Measurements from ENCODE around the gene MED15. TPM values are rescaled to one million over a fixed set of nuclear protein-coding genes. Genes with fewer than 3 reads are reported as not detected.
A peak's percentile ranks its signal among the peaks of the same experiment; 100 is the strongest.
"Not testable (repeated sequence)": the region's sequence is repeated elsewhere in the genome, so short reads cannot be mapped to it uniquely, and the experiment has no call there.

MED15 gene
- polyA plus RNA-seq, 3 donors from 2014 or later = 12.1 to 91.3 (median 23.0) TPM

DNA sequence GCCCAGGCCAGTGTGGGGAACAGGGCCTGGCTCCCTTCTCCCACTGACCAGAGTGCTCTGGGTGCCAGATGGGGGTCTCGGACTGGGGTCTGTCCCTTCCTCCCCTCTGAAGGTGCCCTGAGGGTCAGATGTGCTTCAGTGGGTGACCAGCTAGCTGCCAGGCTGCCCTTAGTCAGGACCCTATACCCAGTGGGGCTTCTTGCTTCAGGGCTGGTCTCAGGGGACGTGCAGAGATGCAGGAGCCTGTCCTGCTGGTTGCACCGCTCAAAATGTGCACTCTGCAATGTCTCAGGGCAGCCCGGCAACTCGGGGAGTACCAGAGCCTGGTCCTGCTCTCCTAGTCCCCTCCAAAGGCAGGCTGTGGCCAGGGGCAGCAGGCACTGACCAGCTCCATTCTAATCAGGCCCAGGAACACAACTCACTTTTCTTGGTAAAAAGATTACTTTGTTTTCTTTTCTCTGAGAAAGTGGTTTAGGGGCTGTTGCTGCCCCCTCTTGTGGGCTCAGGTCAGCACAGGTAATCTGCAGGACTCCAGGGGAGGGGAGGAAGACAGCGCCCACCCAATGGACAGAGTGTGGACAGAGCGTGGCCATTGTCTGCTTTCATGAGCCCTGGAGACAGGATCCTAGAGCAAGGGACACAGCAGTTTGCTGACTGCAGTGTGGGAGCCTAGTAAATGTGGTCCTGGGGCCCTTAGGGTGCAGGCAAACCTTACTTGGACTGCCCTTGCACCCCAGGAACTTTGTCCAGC lies 80.9 kb downstream of the MED15 start:
- peak overlapping the region in 4 of 6 donors; percentile 44 to 69 (median 64) for H3K27ac Mint-ChIP-seq

DNA sequence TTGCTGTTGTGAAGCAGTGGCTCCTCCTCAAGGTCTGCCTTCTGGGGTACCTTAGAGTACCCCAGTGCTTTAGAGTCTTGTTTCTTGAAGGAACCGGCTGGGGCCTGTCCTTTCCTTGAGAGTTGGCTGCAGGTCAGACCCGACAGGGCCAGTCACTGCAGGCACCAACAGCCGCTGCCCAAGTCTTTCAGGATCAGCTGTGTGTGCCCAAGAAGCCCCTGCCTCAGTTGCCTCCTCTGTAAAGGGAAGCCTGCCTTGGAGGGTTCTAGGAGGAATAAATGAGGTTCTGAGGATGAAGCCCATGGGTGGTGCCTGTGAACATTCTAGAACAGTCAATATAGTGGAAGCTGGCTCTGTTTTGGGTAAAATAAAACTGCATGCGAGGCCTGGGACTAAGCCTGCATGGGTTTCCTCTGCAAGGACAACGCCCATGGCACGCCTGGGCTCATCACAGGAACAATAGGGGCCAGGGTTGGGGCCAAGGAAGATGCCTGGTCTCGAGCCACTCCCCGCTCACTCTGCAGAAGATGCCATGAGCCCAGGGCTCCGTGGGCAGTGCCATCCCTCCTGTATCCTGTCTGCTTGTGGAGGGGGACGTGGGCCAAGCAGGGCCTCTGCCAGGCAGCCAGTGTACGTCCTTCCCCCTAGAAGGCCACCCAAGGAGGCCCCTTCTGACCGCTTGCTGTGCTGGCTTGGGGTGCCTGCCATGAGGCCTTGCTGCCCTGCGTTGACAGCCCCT lies 81.6 kb downstream of the MED15 start:
- Mint-ChIP-seq H3K4me3 (no peak overlapping the region), H3K36me3 (peaks cover 3 to 8% (median 3%) of the 10 kb centered on the region in 3 donors), H3K27ac (peak overlapping the region in 3 of 6 donors; percentile 12 to 59 (median 44)), H3K4me1 (peaks cover 7 to 14% of the 10 kb centered on the region in 2 donors), H3K9me3 (no peaks in the 10 kb centered on the region), H3K27me3 (ENCODE audit: low read depth in 3 of 3) (peaks cover 0 to 9% (median 6%) of the 10 kb centered on the region in 3 donors)
- no peak for DNase-seq

More for the DNA sequence above, 80.9 kb downstream of the MED15 start:
- no peaks in the 10 kb centered on the region for H3K9me3 Mint-ChIP-seq
- peaks cover 3 to 13% (median 3%) of the 10 kb centered on the region in 3 donors for H3K36me3 Mint-ChIP-seq
- peaks cover 0 to 9% (median 6%) of the 10 kb centered on the region in 3 donors for H3K27me3 Mint-ChIP-seq (ENCODE audit: low read depth in 3 of 3)
- DNase-seq = no peak
- H3K4me1 Mint-ChIP-seq = peaks cover 6 to 7% of the 10 kb centered on the region in 2 donors
- H3K4me3 Mint-ChIP-seq = no peak overlapping the region

GRCh38 chr22:20589614-20590476 lies 82.4 kb downstream of the MED15 start:
- peaks cover 0 to 6% (median 6%) of the 10 kb centered on the region in 3 donors for H3K27me3 Mint-ChIP-seq (ENCODE audit: low read depth in 3 of 3)
- H3K9me3 Mint-ChIP-seq = no peaks in the 10 kb centered on the region
- H3K27ac Mint-ChIP-seq = peak overlapping the region in 1 of 6 donors; percentile 59
- H3K4me1 Mint-ChIP-seq = peaks cover 7 to 14% of the 10 kb centered on the region in 2 donors
- peaks cover 3 to 6% (median 3%) of the 10 kb centered on the region in 3 donors for H3K36me3 Mint-ChIP-seq
- DNase-seq = no peak
- no peak overlapping the region for H3K4me3 Mint-ChIP-seq

GRCh38 chr22:20590477-20591294 lies 83.3 kb downstream of the MED15 start:
- H3K4me3 Mint-ChIP-seq = no peak overlapping the region
- H3K27ac Mint-ChIP-seq = peak overlapping the region in 5 of 6 donors; percentile 14 to 49 (median 44)
- H3K9me3 Mint-ChIP-seq = no peaks in the 10 kb centered on the region
- peaks cover 0 to 4% (median 2%) of the 10 kb centered on the region in 3 donors for H3K27me3 Mint-ChIP-seq (ENCODE audit: low read depth in 3 of 3)
- H3K4me1 Mint-ChIP-seq = peaks cover 7 to 14% of the 10 kb centered on the region in 2 donors
- no peak for DNase-seq
- H3K36me3 Mint-ChIP-seq = peaks cover 3 to 6% (median 3%) of the 10 kb centered on the region in 3 donors

DNA sequence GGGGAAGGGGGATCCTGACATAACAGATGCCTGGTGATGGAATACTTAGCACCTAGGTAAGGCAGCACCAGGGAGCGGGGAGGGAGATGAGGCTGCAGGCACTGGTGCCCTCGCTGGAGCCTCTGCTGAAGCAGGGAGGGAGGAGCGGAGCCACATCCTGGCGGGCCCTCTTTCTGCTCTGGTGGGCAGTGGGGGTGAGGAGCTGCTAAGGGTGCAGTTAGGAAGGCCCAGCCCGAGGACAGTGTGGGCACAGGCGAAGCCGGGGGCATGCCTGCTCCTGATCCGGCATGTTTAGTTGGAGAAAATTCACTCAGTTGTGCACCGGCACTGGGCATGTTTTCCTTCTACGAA lies 83.9 kb downstream of the MED15 start:
- Mint-ChIP-seq H3K36me3 (peaks cover 3 to 6% (median 3%) of the 10 kb centered on the region in 3 donors), H3K27ac (peak overlapping the region in 4 of 6 donors; percentile 14 to 46 (median 34))
- no peak for DNase-seq

DNA sequence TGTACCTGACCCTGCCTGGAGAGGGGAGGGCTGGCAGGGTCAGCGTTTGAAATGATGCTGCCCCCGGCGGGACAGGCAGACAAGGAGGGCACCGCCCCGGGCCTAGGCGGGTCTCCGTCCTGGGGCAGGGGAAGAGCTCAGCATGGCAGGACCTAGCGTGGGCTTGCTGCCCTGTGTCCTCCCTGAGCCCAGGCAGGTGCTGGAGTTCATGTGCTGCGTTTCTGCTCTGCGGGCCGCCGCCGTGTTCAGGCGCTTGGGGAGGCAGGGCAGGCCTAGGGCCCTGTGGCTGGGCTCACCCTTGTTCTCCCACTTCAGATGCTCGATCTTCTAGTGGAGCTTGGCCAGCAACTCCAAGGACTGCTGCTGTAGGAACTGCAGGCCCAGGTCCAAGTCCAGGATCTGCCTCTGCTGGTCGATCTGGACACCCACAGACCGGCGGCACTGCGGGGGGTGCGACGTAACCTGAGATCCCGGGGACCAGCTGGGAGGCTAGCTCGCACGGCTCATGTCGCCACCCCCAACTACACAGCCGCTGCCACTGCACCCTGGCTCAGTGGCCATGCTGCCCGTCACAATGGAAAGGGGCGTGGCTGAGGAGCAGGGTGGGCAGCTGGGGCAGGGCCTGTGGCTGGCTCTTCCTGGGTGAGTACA lies 84.4 kb downstream of the MED15 start:
- H3K27ac Mint-ChIP-seq = no peak overlapping the region
- peaks cover 1% of the 10 kb centered on the region in 3 donors for H3K36me3 Mint-ChIP-seq
- DNase-seq = no peak
- H3K27me3 Mint-ChIP-seq (ENCODE audit: low read depth in 3 of 3) = peaks cover 0 to 4% (median 2%) of the 10 kb centered on the region in 3 donors
- no peak overlapping the region for H3K4me3 Mint-ChIP-seq
- H3K4me1 Mint-ChIP-seq = peaks cover 7 to 14% of the 10 kb centered on the region in 2 donors
- no peaks in the 10 kb centered on the region for H3K9me3 Mint-ChIP-seq

More for the DNA sequence above, 83.9 kb downstream of the MED15 start:
- Mint-ChIP-seq H3K4me3 (no peak overlapping the region), H3K4me1 (peaks cover 7 to 14% of the 10 kb centered on the region in 2 donors), H3K9me3 (no peaks in the 10 kb centered on the region), H3K27me3 (ENCODE audit: low read depth in 3 of 3) (peaks cover 0 to 4% (median 2%) of the 10 kb centered on the region in 3 donors)

- DNase-seq; H3K9me3 Mint-ChIP-seq; H3K36me3 Mint-ChIP-seq; H3K4me3 Mint-ChIP-seq; H3K27me3 Mint-ChIP-seq (ENCODE audit: low read depth in 3 of 3): not testable (repeated sequence)
- H3K4me1 Mint-ChIP-seq = peaks cover 7 to 14% of the 10 kb centered on the region in 2 donors
- peak overlapping the region in 1 of 6 donors; percentile 40 for H3K27ac Mint-ChIP-seq
These were observed 86.6 kb downstream of the MED15 start for GRCh38 chr22:20594038-20594437.

DNA sequence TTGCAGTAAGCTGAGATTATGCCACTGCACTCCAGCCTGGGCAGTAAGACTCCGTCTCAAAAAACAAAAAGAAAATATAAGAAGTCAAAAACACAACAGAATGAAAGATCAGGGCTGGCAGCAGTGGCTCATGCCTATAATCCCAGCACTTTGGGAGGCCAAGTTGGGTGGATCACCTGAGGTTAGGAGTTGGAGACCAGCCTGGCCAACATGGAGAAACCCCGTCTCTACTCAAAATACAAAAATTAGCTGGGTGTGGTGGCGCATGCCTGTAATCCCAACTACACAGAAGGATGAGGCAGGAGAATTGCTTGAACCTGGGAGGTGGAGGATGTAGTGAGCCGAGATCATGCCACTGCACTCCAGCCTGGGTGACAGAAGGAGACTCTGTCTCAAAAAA lies 87.1 kb downstream of the MED15 start:
- DNase-seq; H3K9me3 Mint-ChIP-seq; H3K27me3 Mint-ChIP-seq (ENCODE audit: low read depth in 3 of 3); H3K4me3 Mint-ChIP-seq; H3K27ac Mint-ChIP-seq; H3K36me3 Mint-ChIP-seq: not testable (repeated sequence)
- peaks cover 7 to 14% of the 10 kb centered on the region in 2 donors for H3K4me1 Mint-ChIP-seq

- no peak for DNase-seq
These were observed 88.1 kb downstream of the MED15 start for GRCh38 chr22:20595461-20595860.

DNA sequence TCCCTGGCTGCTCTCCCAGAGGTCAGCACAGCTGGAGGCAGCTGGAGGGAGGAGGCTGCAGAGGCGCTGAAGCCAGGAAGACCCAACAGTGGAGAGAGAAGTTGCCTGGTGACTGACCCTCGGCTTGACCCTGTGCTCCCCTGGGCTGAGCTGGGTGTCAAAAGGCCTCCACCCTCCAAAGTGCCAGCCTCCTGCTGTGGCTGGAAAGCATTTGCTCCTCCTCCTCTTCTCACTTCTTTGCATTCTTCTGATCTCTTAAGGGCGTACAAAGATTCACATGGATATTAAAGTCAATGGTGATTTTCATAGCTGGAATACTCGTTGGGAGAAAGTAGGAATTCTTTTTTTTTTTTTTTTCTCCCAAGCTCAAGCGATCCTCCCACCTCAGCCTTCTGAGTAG lies 91.7 kb downstream of the MED15 start:
- no peaks in the 10 kb centered on the region for H3K9me3 Mint-ChIP-seq
- peaks cover 13 to 18% of the 10 kb centered on the region in 2 donors for H3K4me1 Mint-ChIP-seq
- no peak overlapping the region for H3K27ac Mint-ChIP-seq
- DNase-seq = no peak
- peaks cover 0 to 1% (median 0%) of the 10 kb centered on the region in 3 donors for H3K27me3 Mint-ChIP-seq (ENCODE audit: low read depth in 3 of 3)
- peaks cover 0 to 8% (median 3%) of the 10 kb centered on the region in 3 donors for H3K36me3 Mint-ChIP-seq
- H3K4me3 Mint-ChIP-seq = no peak overlapping the region

More at GRCh38 chr22:20595461-20595860, 88.1 kb downstream of the MED15 start:
- H3K9me3 Mint-ChIP-seq = no peaks in the 10 kb centered on the region
- H3K36me3 Mint-ChIP-seq = peaks cover 0 to 4% (median 0%) of the 10 kb centered on the region in 3 donors
- no peak overlapping the region for H3K4me3 Mint-ChIP-seq
- no peak overlapping the region for H3K27ac Mint-ChIP-seq
- H3K4me1 Mint-ChIP-seq = peaks cover 11 to 19% of the 10 kb centered on the region in 2 donors
- H3K27me3 Mint-ChIP-seq (ENCODE audit: low read depth in 3 of 3) = peaks cover 0 to 2% (median 0%) of the 10 kb centered on the region in 3 donors

GRCh38 chr22:20600137-20600673 lies 92.8 kb downstream of the MED15 start:
- no peak for DNase-seq
- Mint-ChIP-seq H3K36me3 (peaks cover 0 to 8% (median 3%) of the 10 kb centered on the region in 3 donors), H3K4me3 (peak overlapping the region in 1 of 5 donors; percentile 41), H3K27ac (peak overlapping the region in 2 of 6 donors; percentile 56 to 76), H3K4me1 (peaks cover 15 to 18% of the 10 kb centered on the region in 2 donors), H3K27me3 (ENCODE audit: low read depth in 3 of 3) (peaks cover 0 to 1% (median 0%) of the 10 kb centered on the region in 3 donors), H3K9me3 (no peaks in the 10 kb centered on the region)

DNA sequence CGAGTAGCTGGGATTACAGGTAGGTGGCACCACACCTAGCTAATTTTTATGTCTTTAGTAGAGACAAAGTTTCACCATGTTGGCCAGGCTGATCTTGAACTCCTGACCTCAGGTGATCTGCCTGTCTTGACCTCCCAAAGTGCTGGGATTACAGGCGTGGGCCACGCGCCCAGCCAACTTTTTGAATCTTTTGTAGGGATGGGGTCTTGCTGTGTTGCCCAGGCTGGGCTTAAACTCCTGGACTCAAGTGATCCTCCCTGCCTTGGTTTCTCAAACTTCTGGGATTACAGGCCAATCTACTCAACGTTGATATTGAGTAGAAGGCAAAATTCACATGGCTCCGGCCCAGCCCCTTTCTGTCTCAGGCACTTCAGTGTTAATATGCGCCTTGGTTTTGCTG lies 93.9 kb downstream of the MED15 start:
- peaks cover 0 to 3% (median 2%) of the 10 kb centered on the region in 3 donors for H3K27me3 Mint-ChIP-seq (ENCODE audit: low read depth in 3 of 3)
- peaks cover 21 to 25% of the 10 kb centered on the region in 2 donors for H3K4me1 Mint-ChIP-seq
- H3K9me3 Mint-ChIP-seq = no peaks in the 10 kb centered on the region
- H3K36me3 Mint-ChIP-seq = peaks cover 0 to 8% (median 3%) of the 10 kb centered on the region in 3 donors
- peak overlapping the region in 1 of 6 donors; percentile 31 for H3K27ac Mint-ChIP-seq
- H3K4me3 Mint-ChIP-seq = no peak overlapping the region
- no peak for DNase-seq

All from immature natural killer cell (primary cell).